Smooth muscle cell (in vitro differentiated cells): ENCODE data around the gene CRLF3. TPM values are rescaled to one million over a fixed set of nuclear protein-coding genes. Genes with fewer than 3 reads are reported as not detected.
"Not testable (repeated sequence)": the region's sequence is repeated elsewhere in the genome, so short reads cannot be mapped to it uniquely, and the experiment has no call there.

ENCODE experiments used
- DNase-seq: peaks from one replicate; lab custom pipeline; 2025; ENCODE audit not compliant: unreplicated experiment; lab: John Stamatoyannopoulos, UW
- H2AFZ ChIP-seq: fragments of 200-600 bp; sonication (generic); 2 replicates; pipeline ENCODE4 v1.6.0; 2016; ENCODE audit warnings: antibody characterized with exemption, low read depth, mild to moderate bottlenecking
- H3F3A ChIP-seq: fragments of 200-600 bp; sonication (generic); 2 replicates; pipeline ENCODE4 v1.6.0; 2017; ENCODE audit warnings: antibody characterized with exemption, low read depth
- H3K27ac ChIP-seq: fragments of 200-600 bp; sonication (generic); 2 replicates; pipeline ENCODE4 v1.5.1; 2016; ENCODE audit warnings: low read depth, mild to moderate bottlenecking
- H3K27me3 ChIP-seq: fragments of 200-600 bp; sonication (generic); 2 replicates; pipeline ENCODE4 v1.6.1; 2016; ENCODE audit warnings: low read depth, mild to moderate bottlenecking
- H3K36me3 ChIP-seq: fragments of 200-600 bp; sonication (generic); 2 replicates; pipeline ENCODE4 v1.5.1; 2016; ENCODE audit warnings: low read depth
- H3K4me1 ChIP-seq: fragments of 200-600 bp; sonication (generic); 2 replicates; pipeline ENCODE4 v1.5.1; 2016; ENCODE audit warnings: low read depth
- H3K4me2 ChIP-seq: fragments of 200-600 bp; sonication (generic); 2 replicates; pipeline ENCODE4 v1.6.0; 2016; ENCODE audit warnings: mild to moderate bottlenecking
- H3K4me3 ChIP-seq: fragments of 200-600 bp; sonication (generic); 2 replicates; pipeline ENCODE4 v1.5.1; 2016; ENCODE audit warnings: mild to moderate bottlenecking
- H3K79me2 ChIP-seq: fragments of 200-600 bp; sonication (generic); 2 replicates; pipeline ENCODE4 v1.6.0; 2016; ENCODE audit warnings: low read depth, mild to moderate bottlenecking
- H3K9ac ChIP-seq: fragments of 200-600 bp; sonication (generic); 2 replicates; pipeline ENCODE4 v1.6.0; 2016; ENCODE audit warnings: low read depth
- H3K9me3 ChIP-seq: fragments of 200-600 bp; sonication (generic); replicated peaks from 2 replicates; pipeline ENCODE4 v1.5.1; 2016; ENCODE audit warnings: low read depth
- H4K20me1 ChIP-seq: fragments of 200-600 bp; sonication (generic); 2 replicates; pipeline ENCODE4 v1.6.0; 2016; ENCODE audit warnings: low read depth
- WGBS: methylation state at CpG from one replicate; pipeline ENCODE4 v1.1.7; 2016; ENCODE audit warnings: low lambda C conversion rate; 5-methylcytosine and 5-hydroxymethylcytosine counted together
- polyA plus RNA-seq: library from polyadenylated mRNA; unstranded; fragments of >200 nt; fragmentation: Nextera tagmentation; extraction: Ambion mirVana; gene quantifications from 2 replicates; pipeline ENCODE4 v1.2.1, GENCODE V29; 2016
- small RNA-seq: library from RNA; depleted of rRNA; stranded (forward); fragments of <200 nt; gene quantifications from one replicate; pipeline ENCODE3, GENCODE V24; 2014
- total RNA-seq: library from RNA; depleted of rRNA; stranded (reverse); fragments of >200 nt; gene quantifications from 2 replicates; pipeline ENCODE4 v1.2.3, GENCODE V29; 2014

Gene CRLF3
- total and polyA plus RNA-seq, 2 experiments from 2014 or later, result 5.8 to 8.1 TPM

- not testable (repeated sequence) for H3K4me3 ChIP-seq, H3K4me1 ChIP-seq, H3K27ac ChIP-seq, H3F3A ChIP-seq, H3K36me3 ChIP-seq, DNase-seq, H3K27me3 ChIP-seq, H2AFZ ChIP-seq, H3K9ac ChIP-seq, H3K9me3 ChIP-seq, H3K4me2 ChIP-seq
- 95% methylated on average over 14 of the region's 14 CpGs for WGBS
- peaks cover 77% of the 10 kb centered on the region for H4K20me1 ChIP-seq
- H3K79me2 ChIP-seq, result peaks cover 81% of the 10 kb centered on the region
Observed at GRCh38 chr17:30734153-30734552, 90.3 kb downstream of the CRLF3 start.

Small RNAs within 50 kb of the gene (small RNA-seq; reads per million reads assigned to genes)
- not detected for gene RNU6-298P

Other genes with a start within 250 kb of the CRLF3 start
- gene ATAD5, start 7.3 kb upstream of the CRLF3 start, total RNA-seq, result 3.5 and 4.7 TPM in 2 replicates
- 2.1 and 2.6 TPM in 2 replicates for gene ATAD5, start 7.3 kb upstream of the CRLF3 start, polyA plus RNA-seq
- 4.9 and 11.4 TPM in 2 replicates for gene TEFM, start 81.5 kb upstream of the CRLF3 start, total RNA-seq
- 6.1 and 11.0 TPM in 2 replicates for gene TEFM, start 81.5 kb upstream of the CRLF3 start, polyA plus RNA-seq
- gene ADAP2, start 97.3 kb upstream of the CRLF3 start, total RNA-seq, result 0.13 and 0.22 TPM in 2 replicates
- 0.43 and 1.8 TPM in 2 replicates for gene ADAP2, start 97.3 kb upstream of the CRLF3 start, polyA plus RNA-seq
- gene RNF135, start 146.3 kb upstream of the CRLF3 start, total RNA-seq, result 5.2 and 9.7 TPM in 2 replicates
- 17.9 and 25.4 TPM in 2 replicates for gene RNF135, start 146.3 kb upstream of the CRLF3 start, polyA plus RNA-seq